Stomach (tissue), 9 donors: Measurements from ENCODE around the gene VAV3. TPM values are rescaled to one million over a fixed set of nuclear protein-coding genes. Genes with fewer than 3 reads are reported as not detected.

Source experiments
- DNase-seq, 2 donors: peaks; one replicate each; pipeline versions ENCODE4 v3.0.0 to v3.0.0-alpha.2; 2013 to 2019
- H3K27ac ChIP-seq, 5 donors: fragments of 200-600 bp in 4 of 5; sonication (generic) in 4 of 5; one replicate each; pipeline ENCODE4 v1.5.1; 2013 to 2019; ENCODE audit warnings: mild to moderate bottlenecking in 1 of 5, moderate library complexity in 1 of 5
- H3K27me3 ChIP-seq, 3 donors: fragments of 200-600 bp; sonication (generic); one replicate each; pipeline ENCODE4 v1.5.1; 2017 to 2019; ENCODE audit warnings: mixed run types in 1 of 3
- H3K36me3 ChIP-seq, 4 donors: fragments of 200-600 bp; sonication (generic); 1 replicate in 3 of 4; 2 replicates in 1 of 4; pipeline ENCODE4 v1.5.1; 2016 to 2019
- H3K4me1 ChIP-seq, 4 donors: fragments of 200-600 bp; sonication (generic); one replicate each; pipeline ENCODE4 v1.5.1; 2016 to 2019
- H3K4me3 ChIP-seq, 4 donors: fragments of 200-600 bp; sonication (generic) in 3 of 4; one replicate each; pipeline ENCODE4 v1.5.1; 2016 to 2019; ENCODE audit warnings: mild to moderate bottlenecking in 1 of 4
- H3K9me3 ChIP-seq, 4 donors: fragments of 200-600 bp; sonication (generic); one replicate each; pipeline ENCODE4 v1.5.1; 2016 to 2019
- EP300 ChIP-seq: sonication (generic); formaldehyde crosslinking; IDR thresholded peaks from one replicate; pipeline ENCODE4 v1.6.1; 2017; ENCODE audit warnings: antibody characterized with exemption
- POLR2A ChIP-seq, 4 donors: fragments of 450-650 bp; IDR thresholded peaks; one replicate each; pipeline ENCODE4 v1.6.1; 2016; ENCODE audit warnings: antibody characterized with exemption in 4 of 4, control low read depth in 2 of 4, mild to moderate bottlenecking in 1 of 4, moderate library complexity in 1 of 4
- POLR2AphosphoS5 ChIP-seq, 3 donors: sonication (generic); formaldehyde crosslinking; IDR thresholded peaks; one replicate each; pipeline ENCODE4 v1.6.1; 2016; ENCODE audit warnings: antibody characterized with exemption in 3 of 3
- whole genome bisulfite sequencing, 5 donors: extraction: QIAGEN DNeasy Blood & Tissue Kit in 3 of 5; methylation state at CpG; one replicate each; pipeline versions ENCODE4 v1.1.5 to v1.1.7; 2013 to 2018; 5-methylcytosine and 5-hydroxymethylcytosine counted together
- intact Hi-C: fragments of 100-400 bp; cut with DNase I; formaldehyde crosslinking; loops from one replicate; pipeline ENCODE4 v1.15.1; 2023; ENCODE audit warnings: low total_unique reads
- polyA plus RNA-seq, 3 donors: library from polyadenylated mRNA; stranded (reverse); fragments of 200-250 nt; gene quantifications; one replicate each; pipeline ENCODE4 v1.2.3, GENCODE V29; 2013
- total RNA-seq, 5 donors: library from RNA; depleted of rRNA; stranded (reverse); fragments of >200 nt; gene quantifications; one replicate each; pipeline versions ENCODE4 v1.1.0 to v1.2.3, GENCODE V29; 2014 to 2016
- TF ChIP-seq, protein P1 (sequence below), 7 experiments: fragments of 450-650 bp in 4 of 7; fragments of 200-600 bp in 3 of 7; sonication (generic) in 3 of 7; IDR thresholded peaks; one replicate each; pipeline ENCODE4 v1.5.1; 2016 to 2019; ENCODE audit warnings: antibody characterized with exemption in 7 of 7, control low read depth in 2 of 7, mild to moderate bottlenecking in 1 of 7
- donor health status: healthy with polysubstance abuse.
- donor health status: Bipolar disorder and iron deficiency.
- donor health status: healthy.

Gene VAV3
- total and polyA plus RNA-seq, 8 donors: 5.7 to 29.3 (median 6.9) TPM

DNA sequence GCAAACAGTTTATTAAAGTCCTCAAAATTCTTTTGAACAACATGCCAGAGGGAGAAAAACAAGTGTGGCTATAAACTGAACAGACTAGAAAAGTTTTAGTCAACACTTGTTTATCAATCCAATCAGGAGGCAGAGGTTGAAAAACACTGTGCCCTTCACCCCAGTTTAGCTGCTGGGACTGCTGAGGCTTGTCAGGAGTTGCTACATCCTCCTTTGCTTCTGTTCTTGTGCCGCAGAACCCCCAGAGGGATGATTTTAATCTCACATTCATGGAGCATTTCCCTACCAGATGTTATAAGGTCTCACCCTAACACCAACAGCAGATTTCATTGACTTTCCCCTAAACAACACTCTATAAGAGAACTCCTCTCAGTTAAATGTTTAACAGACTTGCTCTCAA, 321.2 kb downstream of the VAV3 start:
- intact Hi-C loops: no loop called here
- Histone ChIP-seq H3K36me3 (no peaks in the 10 kb centered on the region), H3K27me3 (no peaks in the 10 kb centered on the region), H3K9me3 (no peaks in the 10 kb centered on the region), H3K4me3 (no peak overlapping the region), H3K4me1 (no peaks in the 10 kb centered on the region), H3K27ac (no peak overlapping the region)
- 70 to 100% (median 81%) methylated on average over 1 of the region's 1 CpG for WGBS, 5 donors
- no peak for DNase-seq
- TF ChIP-seq POLR2AphosphoS5 (IDR thresholded peaks at IDR 0.05) (no peak), POLR2A (IDR thresholded peaks at IDR 0.05) (no peak), EP300 (no peak)
- TF ChIP-seq, protein P1, sequence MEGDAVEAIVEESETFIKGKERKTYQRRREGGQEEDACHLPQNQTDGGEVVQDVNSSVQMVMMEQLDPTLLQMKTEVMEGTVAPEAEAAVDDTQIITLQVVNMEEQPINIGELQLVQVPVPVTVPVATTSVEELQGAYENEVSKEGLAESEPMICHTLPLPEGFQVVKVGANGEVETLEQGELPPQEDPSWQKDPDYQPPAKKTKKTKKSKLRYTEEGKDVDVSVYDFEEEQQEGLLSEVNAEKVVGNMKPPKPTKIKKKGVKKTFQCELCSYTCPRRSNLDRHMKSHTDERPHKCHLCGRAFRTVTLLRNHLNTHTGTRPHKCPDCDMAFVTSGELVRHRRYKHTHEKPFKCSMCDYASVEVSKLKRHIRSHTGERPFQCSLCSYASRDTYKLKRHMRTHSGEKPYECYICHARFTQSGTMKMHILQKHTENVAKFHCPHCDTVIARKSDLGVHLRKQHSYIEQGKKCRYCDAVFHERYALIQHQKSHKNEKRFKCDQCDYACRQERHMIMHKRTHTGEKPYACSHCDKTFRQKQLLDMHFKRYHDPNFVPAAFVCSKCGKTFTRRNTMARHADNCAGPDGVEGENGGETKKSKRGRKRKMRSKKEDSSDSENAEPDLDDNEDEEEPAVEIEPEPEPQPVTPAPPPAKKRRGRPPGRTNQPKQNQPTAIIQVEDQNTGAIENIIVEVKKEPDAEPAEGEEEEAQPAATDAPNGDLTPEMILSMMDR (IDR thresholded peaks at IDR 0.05): no peak

DNA sequence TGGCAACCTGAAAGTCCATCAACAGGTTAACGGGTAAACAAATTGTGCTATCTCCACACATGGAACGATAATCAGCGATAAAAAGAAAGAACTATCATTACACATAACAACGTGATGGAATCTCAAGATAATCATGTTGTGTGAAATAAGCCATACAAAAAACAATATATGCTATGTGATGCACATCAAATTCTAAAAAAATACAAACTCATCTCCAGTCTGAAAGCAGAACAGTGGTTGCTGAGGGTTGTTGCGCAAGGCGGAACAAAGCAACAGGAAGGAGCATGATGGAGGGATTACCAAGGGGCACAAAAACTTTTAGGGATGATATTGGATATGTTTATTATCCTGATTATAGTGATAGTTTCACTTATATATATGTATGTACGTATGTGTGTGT, 324.8 kb downstream of the VAV3 start:
- intact Hi-C loops: no loop called here
- H3K36me3 ChIP-seq: no peaks in the 10 kb centered on the region
- WGBS, 5 donors: 72 to 86% (median 80%) methylated on average over 7 of the region's 7 CpGs

GRCh38 chr1:107637101-107637500, 327.9 kb downstream of the VAV3 start:
- intact Hi-C loops: no loop called here
- no peak overlapping the region for H3K27ac ChIP-seq
- H3K9me3 ChIP-seq: no peaks in the 10 kb centered on the region
- TF ChIP-seq, protein P1 (IDR thresholded peaks at IDR 0.05): no peak
- no peak for TF ChIP-seq POLR2AphosphoS5 (IDR thresholded peaks at IDR 0.05)
- TF ChIP-seq EP300: no peak
- no peak for TF ChIP-seq POLR2A (IDR thresholded peaks at IDR 0.05)
- no peaks in the 10 kb centered on the region for H3K36me3 ChIP-seq
- H3K4me3 ChIP-seq: no peak overlapping the region
- H3K4me1 ChIP-seq: no peaks in the 10 kb centered on the region
- 83 to 86% (median 83%) methylated on average over 6 of the region's 6 CpGs for WGBS, 5 donors
- no peak for DNase-seq
- no peaks in the 10 kb centered on the region for H3K27me3 ChIP-seq

More for the DNA sequence above, 324.8 kb downstream of the VAV3 start:
- H3K27me3 ChIP-seq: no peaks in the 10 kb centered on the region
- no peaks in the 10 kb centered on the region for H3K4me1 ChIP-seq
- H3K27ac ChIP-seq: no peak overlapping the region
- TF ChIP-seq POLR2A (IDR thresholded peaks at IDR 0.05): no peak
- no peak for TF ChIP-seq POLR2AphosphoS5 (IDR thresholded peaks at IDR 0.05)
- TF ChIP-seq, protein P1 (IDR thresholded peaks at IDR 0.05): no peak
- TF ChIP-seq EP300: no peak
- DNase-seq: no peak
- no peaks in the 10 kb centered on the region for H3K9me3 ChIP-seq
- H3K4me3 ChIP-seq: no peak overlapping the region

DNA sequence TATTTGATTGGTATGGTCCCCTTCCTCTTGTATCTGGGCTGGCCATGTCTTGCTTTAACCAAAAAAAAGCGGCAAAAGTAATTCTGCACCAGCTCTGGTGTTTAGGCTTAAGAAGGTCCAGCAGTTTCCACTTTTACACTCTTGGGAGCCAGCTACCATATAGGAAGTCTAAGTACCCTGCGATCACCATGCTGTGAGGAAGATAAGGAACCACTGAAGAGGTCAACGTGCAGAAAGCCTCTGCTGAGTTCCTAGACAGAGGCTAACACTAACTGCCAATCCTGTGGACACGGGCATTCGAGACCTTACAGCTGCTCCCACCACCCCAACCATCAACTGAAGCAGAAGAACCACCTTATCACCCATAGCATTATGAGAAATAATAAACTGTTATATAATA, 331.4 kb downstream of the VAV3 start:
- WGBS, 5 donors: 62 to 84% (median 74%) methylated on average over 5 of the region's 5 CpGs
- no peak overlapping the region for H3K27ac ChIP-seq
- H3K36me3 ChIP-seq: no peaks in the 10 kb centered on the region
- H3K4me1 ChIP-seq: no peaks in the 10 kb centered on the region
- intact Hi-C loops: no loop called here
- H3K27me3 ChIP-seq: no peaks in the 10 kb centered on the region
- H3K4me3 ChIP-seq: no peak overlapping the region
- no peaks in the 10 kb centered on the region for H3K9me3 ChIP-seq
- no peak for DNase-seq
- TF ChIP-seq EP300 (no peak), POLR2A (IDR thresholded peaks at IDR 0.05) (no peak), POLR2AphosphoS5 (IDR thresholded peaks at IDR 0.05) (no peak)
- TF ChIP-seq, protein P1 (IDR thresholded peaks at IDR 0.05): no peak
